K562 (cell line): ENCODE measurements around the gene PLEKHA6. TPM values are rescaled to one million over a fixed set of nuclear protein-coding genes. Genes with fewer than 3 reads are reported as not detected.

ENCODE experiments used
- COPS2 ChIP-seq: fragments of 450-650 bp; conservative IDR thresholded peaks from 2 replicates; pipeline ENCODE4 v1.6.1; 2016; ENCODE audit warnings: mild to moderate bottlenecking, moderate library complexity
- CREM ChIP-seq: IDR thresholded peaks from 2 replicates; pipeline ENCODE4 v1.6.1; 2014; ENCODE audit warnings: antibody characterized with exemption, low read depth
- GABPA ChIP-seq: fragments of 200-800 bp; sonication (Bioruptor generic); conservative IDR thresholded peaks from 2 replicates; pipeline ENCODE4 v1.6.1; 2016; ENCODE audit warnings: low read depth, missing genetic modification characterization, missing compliant biosample characterization
- GATAD2A ChIP-seq: fragments of 450-650 bp; IDR thresholded peaks from 2 replicates; pipeline ENCODE4 v1.6.1; 2017
- HMGN3 ChIP-seq: IDR thresholded peaks from 2 replicates; pipeline ENCODE4 v1.6.1; 2011; ENCODE audit warnings: borderline replicate concordance, low read depth, mild to moderate bottlenecking, mixed read lengths, low read length; ENCODE audit not compliant: insufficient read length; ENCODE audit errors: extremely low read depth
- IRF1 ChIP-seq: sonication (generic); formaldehyde crosslinking; IDR thresholded peaks from 2 replicates; pipeline ENCODE4 v1.8.0; 2022; ENCODE audit warnings: missing genetic modification reagents, mild to moderate bottlenecking, borderline replicate concordance
- KDM1A ChIP-seq, 2 experiments: fragments of 450-650 bp; IDR thresholded peaks; 2 replicates each; pipeline ENCODE4 v1.6.1; 2016; ENCODE audit warnings: mild to moderate bottlenecking in 2 of 2
- LEF1 ChIP-seq: fragments of 450-650 bp; IDR thresholded peaks from 2 replicates; pipeline ENCODE4 v1.6.1; 2016; ENCODE audit warnings: mild to moderate bottlenecking
- MYC ChIP-seq, 2 experiments: fragments of 250-450 bp in 1 of 2; sonication (Bioruptor Pico) in 1 of 2; IDR thresholded peaks; 2 replicates each; pipeline versions ENCODE4 v1.5.1 to v1.6.1; 2012 to 2021; ENCODE audit warnings: low read depth in 2 of 2, borderline replicate concordance in 1 of 2, improper control_type of control experiment in 1 of 2, low read length in 1 of 2, mild to moderate bottlenecking in 1 of 2, moderate library complexity in 1 of 2
- NFE2L1 ChIP-seq: fragments of 450-650 bp; IDR thresholded peaks from 2 replicates; pipeline ENCODE4 v1.6.1; 2016; ENCODE audit warnings: missing genetic modification characterization, low read depth, mild to moderate bottlenecking, missing compliant biosample characterization, moderate library complexity, borderline replicate concordance
- SNIP1 ChIP-seq: fragments of 450-650 bp; IDR thresholded peaks from 2 replicates; pipeline ENCODE4 v1.7.1; 2017; ENCODE audit warnings: low read depth, mild to moderate bottlenecking
- ZNF395 ChIP-seq: fragments of 200-800 bp; sonication (Bioruptor generic); IDR thresholded peaks from 2 replicates; pipeline ENCODE4 v1.6.1; 2017; ENCODE audit warnings: missing genetic modification characterization, missing compliant biosample characterization
- ZNF561 ChIP-seq: fragments of 450-650 bp; formaldehyde crosslinking; conservative IDR thresholded peaks from 2 replicates; pipeline ENCODE4 v1.4.0; 2020; ENCODE audit warnings: mild to moderate bottlenecking, moderate library complexity
- ZNF740 ChIP-seq, 3 experiments: fragments of 200-800 bp in 1 of 3; sonication (Bioruptor generic) in 1 of 3; sonication (generic) in 1 of 3; formaldehyde crosslinking in 1 of 3; IDR thresholded peaks; 2 replicates each; pipeline versions ENCODE4 v1.6.1 to v1.8.0; 2016 to 2022; ENCODE audit warnings: mild to moderate bottlenecking in 2 of 3, missing compliant biosample characterization in 2 of 3, missing genetic modification characterization in 2 of 3, missing genetic modification reagents in 1 of 3
- polyA plus RNA-seq, 8 experiments: library from polyadenylated mRNA; depleted of rRNA in 4 of 8; stranded (reverse) in 5 of 8; unstranded in 3 of 8; fragments of >200 nt; fragmentation: Nextera tagmentation in 2 of 8; fragmentation: Illumina TruSeq in 1 of 8; extraction: Ambion mirVana in 2 of 8; extraction: Trizol in 1 of 8; gene quantifications; 2 replicates each; pipeline versions ENCODE4 v1.2.1 to v1.2.3, GENCODE V29; 2011 to 2014; ENCODE audit warnings: inconsistent platforms in 1 of 8, missing spikeins in 1 of 8
- total RNA-seq, 7 experiments: library from RNA; depleted of rRNA in 6 of 7; stranded (reverse); fragments of >200 nt in 6 of 7; fragmentation: Illumina TruSeq in 2 of 7; extraction: Trizol in 2 of 7; gene quantifications; 2 replicates each; pipeline versions ENCODE4 v1.2.1 to v1.2.3, GENCODE V29; 2011 to 2021; ENCODE audit warnings: low replicate concordance in 1 of 7
- TF ChIP-seq, protein P1 (sequence below): IDR thresholded peaks from 3 replicates; pipeline ENCODE4 v1.6.1; 2011; ENCODE audit warnings: borderline replicate concordance, mild to moderate bottlenecking, moderate library complexity; ENCODE audit not compliant: insufficient read length; ENCODE audit errors: extremely low read depth
- TF ChIP-seq, protein P2 (sequence below): fragments of 250-450 bp; sonication (Bioruptor Pico); IDR thresholded peaks from 2 replicates; pipeline ENCODE4 v1.5.0; 2021
- TF ChIP-seq, protein P3 (sequence below), 2 experiments: IDR thresholded peaks; 2 replicates each; pipeline ENCODE4 v1.6.1; 2011; ENCODE audit warnings: borderline replicate concordance in 1 of 2, control low read depth in 1 of 2, low read depth in 1 of 2, low read length in 1 of 2, mild to moderate bottlenecking in 1 of 2, mixed read lengths in 1 of 2, moderate library complexity in 1 of 2; ENCODE audit not compliant: insufficient read depth in 1 of 2, insufficient read length in 1 of 2, poor library complexity in 1 of 2, severe bottlenecking in 1 of 2; ENCODE audit errors: extremely low read depth in 1 of 2

PLEKHA6 gene
- total and polyA plus RNA-seq, 9 of the 15 experiments (the other 6 are each of a cell fraction or from before 2014, with no cell fraction given) = under 0.01 to 0.33 (median 0.01) TPM; not detected in 4

GRCh38 chr1:204177133-204177532, 182.6 kb downstream of the PLEKHA6 start (continued):
- TF ChIP-seq HMGN3 = no peak
- TF ChIP-seq KDM1A (IDR thresholded peaks at IDR 0.05) = peak; percentile 72 to 76; a peak in 3 of 4 replicates
- TF ChIP-seq ZNF395 (CRISPR knock-in tag) = peak; percentile 90
- no peak for TF ChIP-seq IRF1
- TF ChIP-seq LEF1 = peak; percentile 92
- no peak for TF ChIP-seq SNIP1
- no peak for TF ChIP-seq ZNF740 (CRISPR knock-in tag; IDR thresholded peaks at IDR 0.05)
- TF ChIP-seq ZNF740 (tag; IDR thresholded peaks at IDR 0.05) = no peak
- TF ChIP-seq, protein P1, sequence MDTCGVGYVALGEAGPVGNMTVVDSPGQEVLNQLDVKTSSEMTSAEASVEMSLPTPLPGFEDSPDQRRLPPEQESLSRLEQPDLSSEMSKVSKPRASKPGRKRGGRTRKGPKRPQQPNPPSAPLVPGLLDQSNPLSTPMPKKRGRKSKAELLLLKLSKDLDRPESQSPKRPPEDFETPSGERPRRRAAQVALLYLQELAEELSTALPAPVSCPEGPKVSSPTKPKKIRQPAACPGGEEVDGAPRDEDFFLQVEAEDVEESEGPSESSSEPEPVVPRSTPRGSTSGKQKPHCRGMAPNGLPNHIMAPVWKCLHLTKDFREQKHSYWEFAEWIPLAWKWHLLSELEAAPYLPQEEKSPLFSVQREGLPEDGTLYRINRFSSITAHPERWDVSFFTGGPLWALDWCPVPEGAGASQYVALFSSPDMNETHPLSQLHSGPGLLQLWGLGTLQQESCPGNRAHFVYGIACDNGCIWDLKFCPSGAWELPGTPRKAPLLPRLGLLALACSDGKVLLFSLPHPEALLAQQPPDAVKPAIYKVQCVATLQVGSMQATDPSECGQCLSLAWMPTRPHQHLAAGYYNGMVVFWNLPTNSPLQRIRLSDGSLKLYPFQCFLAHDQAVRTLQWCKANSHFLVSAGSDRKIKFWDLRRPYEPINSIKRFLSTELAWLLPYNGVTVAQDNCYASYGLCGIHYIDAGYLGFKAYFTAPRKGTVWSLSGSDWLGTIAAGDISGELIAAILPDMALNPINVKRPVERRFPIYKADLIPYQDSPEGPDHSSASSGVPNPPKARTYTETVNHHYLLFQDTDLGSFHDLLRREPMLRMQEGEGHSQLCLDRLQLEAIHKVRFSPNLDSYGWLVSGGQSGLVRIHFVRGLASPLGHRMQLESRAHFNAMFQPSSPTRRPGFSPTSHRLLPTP = no peak
- TF ChIP-seq CREM = peak; percentile 95
- TF ChIP-seq, protein P2, sequence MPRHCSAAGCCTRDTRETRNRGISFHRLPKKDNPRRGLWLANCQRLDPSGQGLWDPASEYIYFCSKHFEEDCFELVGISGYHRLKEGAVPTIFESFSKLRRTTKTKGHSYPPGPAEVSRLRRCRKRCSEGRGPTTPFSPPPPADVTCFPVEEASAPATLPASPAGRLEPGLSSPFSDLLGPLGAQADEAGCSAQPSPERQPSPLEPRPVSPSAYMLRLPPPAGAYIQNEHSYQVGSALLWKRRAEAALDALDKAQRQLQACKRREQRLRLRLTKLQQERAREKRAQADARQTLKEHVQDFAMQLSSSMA (CRISPR knock-in tag) = no peak
- TF ChIP-seq ZNF561 (CRISPR knock-in tag) = no peak
- peak; percentile 40; the same call in 1 of the 2 replicates for TF ChIP-seq MYC (IDR thresholded peaks at IDR 0.05; ENCODE audit: low read depth, low read length)
- TF ChIP-seq MYC (CRISPR knock-in tag; IDR thresholded peaks at IDR 0.05; ENCODE audit: borderline replicate concordance, low read depth) = no peak
- TF ChIP-seq COPS2 = no peak
- peak; percentile 57 for TF ChIP-seq GABPA (tag)
- TF ChIP-seq, protein P3, sequence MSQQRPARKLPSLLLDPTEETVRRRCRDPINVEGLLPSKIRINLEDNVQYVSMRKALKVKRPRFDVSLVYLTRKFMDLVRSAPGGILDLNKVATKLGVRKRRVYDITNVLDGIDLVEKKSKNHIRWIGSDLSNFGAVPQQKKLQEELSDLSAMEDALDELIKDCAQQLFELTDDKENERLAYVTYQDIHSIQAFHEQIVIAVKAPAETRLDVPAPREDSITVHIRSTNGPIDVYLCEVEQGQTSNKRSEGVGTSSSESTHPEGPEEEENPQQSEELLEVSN (IDR thresholded peaks at IDR 0.05; ENCODE audit: borderline replicate concordance in 1 of 2, extremely low read depth in 1 of 2, insufficient read depth in 1 of 2, insufficient read length in 1 of 2, low read depth in 1 of 2, low read length in 1 of 2, poor library complexity in 1 of 2, severe bottlenecking in 1 of 2) = peak in 1 of 2 experiments; percentile 13
- no peak for TF ChIP-seq GATAD2A
- no peak for TF ChIP-seq NFE2L1 (tag)
